Heart left ventricle (tissue), 16 donors: Measurements from ENCODE around the gene TGFB1. TPM values are rescaled to one million over a fixed set of nuclear protein-coding genes. Genes with fewer than 3 reads are reported as not detected.
A peak's percentile ranks its signal among the peaks of the same experiment; 100 is the strongest.

ENCODE experiments used
- ATAC-seq, 4 donors: fragments of 200-7000 bp; cut with Tn5 transposase; one replicate each; pipeline ENCODE4 v1.9.1; 2020 to 2022; ENCODE audit warnings: moderate library complexity in 4 of 4, mild to moderate bottlenecking in 3 of 4, moderate number of reproducible peaks in 1 of 4
- DNase-seq, 5 donors: peaks; one replicate each; pipeline ENCODE4 v3.0.0-alpha.2; 2020
- H3K27ac ChIP-seq, 12 donors: fragments of 200-600 bp; sonication (generic) in 4 of 12; one replicate each; pipeline versions ENCODE4 v1.5.0 to v1.8.0; 2016 to 2022; ENCODE audit warnings: mild to moderate bottlenecking in 2 of 12
- H3K27me3 ChIP-seq, 9 donors: fragments of 200-600 bp; sonication (generic) in 2 of 9; one replicate each; pipeline versions ENCODE4 v1.5.1 to v1.8.0; 2016 to 2022; ENCODE audit warnings: mild to moderate bottlenecking in 3 of 9
- H3K36me3 ChIP-seq, 9 donors: fragments of 200-600 bp; sonication (generic) in 2 of 9; one replicate each; pipeline versions ENCODE4 v1.5.0 to v1.8.0; 2018 to 2022; ENCODE audit warnings: mild to moderate bottlenecking in 2 of 9
- H3K4me1 ChIP-seq, 12 donors: fragments of 200-600 bp; sonication (generic) in 4 of 12; one replicate each; pipeline versions ENCODE4 v1.5.0 to v1.8.0; 2016 to 2022; ENCODE audit warnings: mild to moderate bottlenecking in 3 of 12
- H3K4me3 ChIP-seq, 12 donors: fragments of 200-600 bp; sonication (generic) in 4 of 12; one replicate each; pipeline versions ENCODE4 v1.5.0 to v1.8.0; 2017 to 2022; ENCODE audit warnings: mild to moderate bottlenecking in 9 of 12, moderate library complexity in 4 of 12
- H3K9me3 ChIP-seq, 12 donors: fragments of 200-600 bp; sonication (generic) in 4 of 12; one replicate each; pipeline versions ENCODE4 v1.5.0 to v1.8.0; 2016 to 2022; ENCODE audit warnings: mild to moderate bottlenecking in 1 of 12
- CTCF ChIP-seq, 12 donors: fragments of 200-600 bp; sonication (generic) in 4 of 12; IDR thresholded peaks; one replicate each; pipeline versions ENCODE4 v1.5.0 to v1.8.0; 2018 to 2022; ENCODE audit warnings: antibody characterized with exemption in 12 of 12, mild to moderate bottlenecking in 5 of 12
- POLR2A ChIP-seq, 2 donors: fragments of 450-650 bp; IDR thresholded peaks; one replicate each; pipeline ENCODE4 v1.6.1; 2017; ENCODE audit warnings: antibody characterized with exemption in 2 of 2, mild to moderate bottlenecking in 2 of 2, moderate library complexity in 2 of 2
- WGBS, 4 donors: extraction: QIAGEN DNeasy Blood & Tissue Kit in 2 of 4; methylation state at CpG; one replicate each; pipeline versions ENCODE4 v1.1.5 to v1.1.7; 2013 to 2018; 5-methylcytosine and 5-hydroxymethylcytosine counted together
- intact Hi-C, 10 donors: fragments of 100-400 bp; cut with DNase I; formaldehyde crosslinking; loops; one replicate each; pipeline versions ENCODE4 v1.11.1 to v1.14.2; 2022
- polyA plus RNA-seq, 2 donors: library from polyadenylated mRNA; stranded (reverse); fragments of 200-250 nt; gene quantifications; one replicate each; pipeline ENCODE4 v1.2.3, GENCODE V29; 2013
- total RNA-seq, 9 donors: library from RNA; depleted of rRNA in 2 of 9; stranded (reverse); fragments of >200 nt in 2 of 9; fragmentation: NEBNext Ultra II Directional in 3 of 9; extraction: Animal tissue kit (Norgen Biotek cat#: 25700) in 3 of 9; gene quantifications; one replicate each; pipeline versions ENCODE4 v1.1.0 to v1.2.4, GENCODE V29; 2016 to 2023
- donor health status: ischemic (EF 13 %, LVEDD 7.1; RV severe dilation, severe dysfunction).
- donor health status: healthy with polysubstance abuse.
- donor health status: DM: no; HTN: yes; CAD: no.
- donor health status: DM: no; HTN: no; CAD: no.
- donor health status: ischemic (EF 25% LVEDD 6.9; RV normal size, moderate dysfunction).
- donor health status: ischemic (EF 25% LVEDD 5.7; RV mildly dilated, moderate dysfunction).
- donor health status: healthy.
- donor health status: DM: yes; HTN: yes; CAD: no.
- donor health status: ischemic (EF 35%, LVEDD 5.7; RV mildly dilated, moderate dysfunction).
- donor health status: nonischemic (EF 11% LVEDD 7.7; RV severe dilation, severe dysfunction).
- donor health status: DM: yes; HTN: yes; CAD: no.
- donor health status: PGD.
- donor health status: ischemic (EF 29% LVEDD 5.4; RV normal size, mild dysfunction).
- donor health status: nonischemic (EF 23%, LVEDD 6.1; RV moderate dilation, normal function).

The TGFB1 gene
- total and polyA plus RNA-seq, 11 donors: 9.4 to 68.8 (median 13.9) TPM

GRCh38 chr19:41355802-41356201 is 2.1 kb upstream of the TGFB1 start:
- Histone ChIP-seq H3K9me3 (no peaks in the 10 kb centered on the region), H3K4me1 (peaks cover 0 to 52% (median 10%) of the 10 kb centered on the region in 12 donors), H3K27me3 (no peaks in the 10 kb centered on the region), H3K27ac (peak overlapping the region in 8 of 12 donors; percentile 6 to 96 (median 40)), H3K4me3 (no peak overlapping the region), H3K36me3 (no peaks in the 10 kb centered on the region)
- WGBS, 4 donors: 66 to 74% (median 70%) methylated on average over 3 of the region's 3 CpGs
- no peak for DNase-seq
- ATAC-seq: no peak
- intact Hi-C loops: loop anchor here in 5 of 10 donors (2.0 to 5.0 kb wide), 3 partner anchors 34 to 149 kb away; no protein-coding TSS in a partner anchor
- TF ChIP-seq POLR2A (IDR thresholded peaks at IDR 0.05) (no peak), CTCF (IDR thresholded peaks at IDR 0.05) (no peak)

DNA sequence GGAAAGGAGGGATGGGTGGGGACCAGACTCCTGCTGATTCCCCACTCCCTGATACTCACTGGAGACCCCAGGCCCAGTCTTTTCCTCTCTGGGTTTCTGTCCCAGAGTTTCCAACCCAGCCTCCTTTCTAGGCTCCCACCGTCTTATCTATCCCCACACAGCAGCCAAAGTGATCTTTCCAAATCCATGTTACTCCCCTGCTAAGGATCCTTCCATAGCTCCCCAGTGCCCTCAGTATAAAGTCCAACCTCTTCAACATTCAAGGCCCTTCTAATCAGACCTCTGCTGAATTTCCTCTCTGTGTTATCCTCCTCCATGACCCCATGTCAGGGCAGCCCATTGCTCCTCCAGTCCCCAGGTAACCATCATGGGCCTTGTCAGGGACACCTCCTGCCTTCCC is 1.3 kb upstream of the TGFB1 start:
- intact Hi-C loops: loop anchor here in 5 of 10 donors (2.0 to 5.0 kb wide), 3 partner anchors 33 to 148 kb away; no protein-coding TSS in a partner anchor
- no peak for ATAC-seq
- peak overlapping the region in 9 of 12 donors; percentile 14 to 96 (median 46) for H3K27ac ChIP-seq

GRCh38 chr19:41354343-41354953 is 726 bp upstream of the TGFB1 start:
- ATAC-seq (no peak), DNase-seq (peak in 2 of 5 donors; percentile 36 to 60)
- peak overlapping the region; percentile 67 to 96 (median 90) for H3K27ac ChIP-seq
- intact Hi-C loops: loop anchor here in 4 of 10 donors (2.0 to 5.0 kb wide), 5 partner anchors 42 to 148 kb away; partner anchors contain the start of genes CCDC97 (in 3 of the 4) and HNRNPUL1 (in 1 of the 4)
- no peaks in the 10 kb centered on the region for H3K9me3 ChIP-seq
- peak overlapping the region in 11 of 12 donors; percentile 52 to 98 (median 73) for H3K4me3 ChIP-seq
- H3K4me1 ChIP-seq: peaks cover 0 to 65% (median 21%) of the 10 kb centered on the region in 12 donors
- TF ChIP-seq POLR2A (IDR thresholded peaks at IDR 0.05) (no peak), CTCF (IDR thresholded peaks at IDR 0.05) (no peak)
- no peaks in the 10 kb centered on the region for H3K27me3 ChIP-seq
- no peaks in the 10 kb centered on the region for H3K36me3 ChIP-seq
- WGBS, 4 donors: 85 to 93% (median 91%) methylated on average over 11 to 23 of the region's 23 CpGs

More for the DNA sequence above, 1.3 kb upstream of the TGFB1 start:
- peaks cover 0 to 59% (median 16%) of the 10 kb centered on the region in 12 donors for H3K4me1 ChIP-seq
- H3K27me3 ChIP-seq: no peaks in the 10 kb centered on the region
- no peaks in the 10 kb centered on the region for H3K36me3 ChIP-seq
- no peaks in the 10 kb centered on the region for H3K9me3 ChIP-seq
- WGBS, 4 donors: 81 to 92% (median 85%) methylated on average over 1 of the region's 1 CpG
- H3K4me3 ChIP-seq: no peak overlapping the region
- DNase-seq: no peak
- TF ChIP-seq POLR2A (IDR thresholded peaks at IDR 0.05) (no peak), CTCF (IDR thresholded peaks at IDR 0.05) (no peak)
